Esophagus muscularis mucosa (tissue), 4 donors: ENCODE data around the gene VPS33A.

Experiments used
- CTCF ChIP-seq, 3 experiments: fragments of 200-600 bp in 2 of 3; fragments of 450-650 bp in 1 of 3; sonication (generic) in 2 of 3; IDR thresholded peaks; one replicate each; pipeline ENCODE4 v1.5.1; 2017 to 2019; ENCODE audit warnings: antibody characterized with exemption in 3 of 3, mild to moderate bottlenecking in 2 of 3, moderate library complexity in 1 of 3
- EP300 ChIP-seq: sonication (generic); formaldehyde crosslinking; IDR thresholded peaks from one replicate; pipeline ENCODE4 v1.6.1; 2017; ENCODE audit warnings: antibody characterized with exemption
- POLR2A ChIP-seq: fragments of 450-650 bp; IDR thresholded peaks from one replicate; pipeline ENCODE4 v1.6.1; 2017; ENCODE audit warnings: antibody characterized with exemption, moderate library complexity, mild to moderate bottlenecking, low read depth

- TF ChIP-seq CTCF (IDR thresholded peaks at IDR 0.05) (no peak), EP300 (no peak), POLR2A (no peak)
Observed at GRCh38 chr12:122298071-122298748, 31.9 kb upstream of the VPS33A start.
